ENCODE measurements around the gene STRAP. TPM values are rescaled to one million over a fixed set of nuclear protein-coding genes. Genes with fewer than 3 reads are reported as not detected.

The STRAP gene
- total and polyA plus RNA-seq, 2 donors (not counting 1 experiment from before 2014, with no cell fraction given), result 44.4 to 49.0 TPM

GRCh38 chr12:15854916-15855315, 27.3 kb upstream of the STRAP start:
- H3K27ac ChIP-seq (ENCODE audit: low read length in 2 of 2), result no peak overlapping the region
- H3K27me3 ChIP-seq (replicated peaks in 1 of 4; ENCODE audit: control extremely low read depth in 1 of 4, control insufficient read depth in 3 of 4, insufficient read depth in 4 of 4, low read length in 3 of 4), result no peaks in the 10 kb centered on the region
- H2AFZ ChIP-seq (ENCODE audit: insufficient read depth, low read depth, low read length, poor library complexity, severe bottlenecking), result no peak overlapping the region
- ChIA-PET POLR2A (no interaction called here), CTCF (interaction anchor here (1.0 to 7.0 kb wide), 9 partner anchors 8 to 325 kb away, joined by 3 to 85 read pairs (median 4); no protein-coding TSS in a partner anchor)
- Mint-ChIP-seq H3K4me1 (no peaks in the 10 kb centered on the region), H3K4me3 (no peak overlapping the region), H3K27me3 (no peaks in the 10 kb centered on the region), H3K27ac (no peak overlapping the region), H3K9me3 (ENCODE audit: insufficient read depth) (no peaks in the 10 kb centered on the region)
- no peaks in the 10 kb centered on the region for H3K36me3 ChIP-seq (replicated peaks in 1 of 2; ENCODE audit: control extremely low read depth in 1 of 2, control insufficient read depth in 1 of 2, extremely low read depth in 1 of 2, insufficient read depth in 2 of 2, low read length in 1 of 2)
- TF ChIP-seq CTCF (IDR thresholded peaks at IDR 0.05), result no peak
- TF ChIP-seq EZH2 (IDR thresholded peaks at IDR 0.05; ENCODE audit: borderline replicate concordance, insufficient read depth, low read depth, low read length, poor library complexity, severe bottlenecking), result no peak
- WGBS (ENCODE audit: insufficient coverage), result no CpG with 5 or more reads among the region's 1 CpG
- no peak overlapping the region for H3K4me3 ChIP-seq (ENCODE audit: control extremely low read depth in 1 of 5, extremely low read depth in 1 of 5, insufficient read depth in 1 of 5, low read depth in 2 of 5, low read length in 4 of 5)
- H3K4me2 ChIP-seq (replicated peaks; ENCODE audit: low read depth, low read length, poor library complexity, severe bottlenecking), result no peak overlapping the region
- intact Hi-C loops (cut with micrococcal nuclease), result loop anchor here (5.0 kb wide), 2 partner anchors 703 to 853 kb away; no protein-coding TSS in a partner anchor
- H3K79me2 ChIP-seq (ENCODE audit: control insufficient read depth, insufficient read depth, low read length), result no peaks in the 10 kb centered on the region
- H3K4me1 ChIP-seq (ENCODE audit: control insufficient read depth in 2 of 2, insufficient read depth in 2 of 2, low read length in 2 of 2), result no peaks in the 10 kb centered on the region
- H3K9me3 ChIP-seq (ENCODE audit: control extremely low read depth in 1 of 3, control insufficient read depth in 2 of 3, insufficient read depth in 1 of 3, low read length in 2 of 3), result no peaks in the 10 kb centered on the region
- H3K9ac ChIP-seq (ENCODE audit: low read length), result no peak overlapping the region
- ATAC-seq (ENCODE audit: low read depth) (no peak), DNase-seq (no peak)
- no peaks in the 10 kb centered on the region for H4K20me1 ChIP-seq (ENCODE audit: control insufficient read depth, insufficient read depth, low read length, poor library complexity, severe bottlenecking)

- TF ChIP-seq CTCF (IDR thresholded peaks at IDR 0.05), result no peak
These were observed 26.5 kb upstream of the STRAP start for GRCh38 chr12:15855646-15856045.

More at GRCh38 chr12:15855646-15856045, 26.5 kb upstream of the STRAP start:
- Histone ChIP-seq H2AFZ (ENCODE audit: insufficient read depth, low read depth, low read length, poor library complexity, severe bottlenecking) (no peak overlapping the region), H3K4me3 (ENCODE audit: control extremely low read depth in 1 of 5, extremely low read depth in 1 of 5, insufficient read depth in 1 of 5, low read depth in 2 of 5, low read length in 4 of 5) (no peak overlapping the region), H3K9me3 (ENCODE audit: control extremely low read depth in 1 of 3, control insufficient read depth in 2 of 3, insufficient read depth in 1 of 3, low read length in 2 of 3) (no peaks in the 10 kb centered on the region), H3K4me2 (replicated peaks; ENCODE audit: low read depth, low read length, poor library complexity, severe bottlenecking) (no peak overlapping the region), H3K27ac (ENCODE audit: low read length in 2 of 2) (no peak overlapping the region), H4K20me1 (ENCODE audit: control insufficient read depth, insufficient read depth, low read length, poor library complexity, severe bottlenecking) (no peaks in the 10 kb centered on the region), H3K36me3 (replicated peaks in 1 of 2; ENCODE audit: control extremely low read depth in 1 of 2, control insufficient read depth in 1 of 2, extremely low read depth in 1 of 2, insufficient read depth in 2 of 2, low read length in 1 of 2) (no peaks in the 10 kb centered on the region), H3K79me2 (ENCODE audit: control insufficient read depth, insufficient read depth, low read length) (no peaks in the 10 kb centered on the region), H3K9ac (ENCODE audit: low read length) (no peak overlapping the region), H3K27me3 (replicated peaks in 1 of 4; ENCODE audit: control extremely low read depth in 1 of 4, control insufficient read depth in 3 of 4, insufficient read depth in 4 of 4, low read length in 3 of 4) (no peaks in the 10 kb centered on the region), H3K4me1 (ENCODE audit: control insufficient read depth in 2 of 2, insufficient read depth in 2 of 2, low read length in 2 of 2) (no peaks in the 10 kb centered on the region)
- POLR2A ChIA-PET, result no interaction called here
- WGBS (ENCODE audit: insufficient coverage), result no CpG with 5 or more reads among the region's 1 CpG
- H3K4me3 Mint-ChIP-seq, result no peak overlapping the region
- no peaks in the 10 kb centered on the region for H3K9me3 Mint-ChIP-seq (ENCODE audit: insufficient read depth)
- ATAC-seq (ENCODE audit: low read depth) (no peak), DNase-seq (no peak)
- intact Hi-C loops (cut with micrococcal nuclease), result loop anchor here (1.0 to 5.0 kb wide), 6 partner anchors 83 to 853 kb away; no protein-coding TSS in a partner anchor
- no peaks in the 10 kb centered on the region for H3K27me3 Mint-ChIP-seq
- H3K27ac Mint-ChIP-seq, result no peak overlapping the region
- no peaks in the 10 kb centered on the region for H3K4me1 Mint-ChIP-seq
- CTCF ChIA-PET, result interaction anchor here (1.0 to 7.0 kb wide), 10 partner anchors 9 to 330 kb away, joined by 3 to 85 read pairs (median 8); no protein-coding TSS in a partner anchor

Data from B cell (primary cell).